Bronchial smooth muscle cell (primary cell): ENCODE measurements around the gene NAGA. TPM values are rescaled to one million over a fixed set of nuclear protein-coding genes. Genes with fewer than 3 reads are reported as not detected.

Experiments used
- total RNA-seq: library from RNA; depleted of rRNA; stranded (reverse); fragments of >200 nt; gene quantifications from 2 replicates; pipeline ENCODE4 v1.2.1, GENCODE V29; 2014

NAGA gene
- total RNA-seq = 30.9 and 43.1 TPM in 2 replicates

GRCh38 chr22:42070517-42071422 lies at the start of gene NAGA:
TSS of gene NAGA (minus strand) at chr22:42070812. CDS start at chr22:42070297, 515 bp downstream.

GRCh38 chr22:42090596-42091454 lies 20.2 kb upstream of the NAGA start, which contains the start of gene NDUFA6:
TSS of gene NDUFA6 (minus strand) at chr22:42090772. CDS start at chr22:42090744, 28 bp downstream.

DNA sequence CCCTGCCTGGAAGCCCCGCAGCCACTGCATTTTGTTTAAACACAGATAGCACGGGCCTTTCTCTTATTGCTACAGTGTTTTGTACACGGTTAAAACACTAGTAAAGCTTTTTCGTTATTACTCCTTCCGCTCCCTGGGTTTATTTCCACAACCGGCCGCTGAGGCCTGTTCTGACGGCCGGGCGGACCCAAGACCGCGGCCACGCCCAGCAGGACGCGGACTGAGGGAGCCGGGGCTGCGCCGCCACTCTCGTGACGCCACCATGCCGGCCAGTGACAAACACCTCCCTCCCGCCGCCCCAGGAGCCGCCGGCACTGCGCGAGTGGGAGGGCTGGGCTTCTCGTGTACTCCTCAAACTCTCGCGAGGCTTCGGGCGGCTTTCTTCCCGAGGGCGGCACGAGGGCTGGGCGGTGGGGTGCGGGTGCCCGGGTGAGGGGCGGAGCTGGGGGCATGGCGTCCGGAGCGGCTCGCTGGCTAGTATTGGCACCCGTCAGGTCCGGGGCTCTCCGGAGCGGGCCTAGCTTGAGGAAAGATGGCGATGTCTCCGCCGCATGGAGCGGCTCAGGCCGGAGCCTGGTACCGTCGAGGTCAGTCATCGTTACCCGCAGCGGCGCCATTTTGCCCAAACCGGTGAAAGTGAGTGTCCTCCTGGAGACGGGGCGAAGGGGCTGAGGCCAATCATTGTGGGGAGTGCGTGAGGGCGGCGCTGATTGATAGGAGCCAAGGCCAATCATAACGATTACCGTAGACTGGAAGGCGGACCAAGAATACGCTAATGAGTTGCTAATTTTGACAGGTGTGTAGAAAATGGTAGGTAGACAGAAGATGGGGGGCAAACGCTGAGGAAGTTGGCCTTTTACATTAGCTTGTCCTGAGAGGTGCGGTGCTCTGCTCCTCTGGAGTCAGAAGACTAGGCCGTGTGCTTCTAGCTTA lies 9.0 kb upstream of the NAGA start, which contains the start of gene SMDT1:
SMDT1 (plus strand) TSS at position 382 of the 933 bp plus-strand sequence; CDS start at position 451, 69 bp downstream.

DNA sequence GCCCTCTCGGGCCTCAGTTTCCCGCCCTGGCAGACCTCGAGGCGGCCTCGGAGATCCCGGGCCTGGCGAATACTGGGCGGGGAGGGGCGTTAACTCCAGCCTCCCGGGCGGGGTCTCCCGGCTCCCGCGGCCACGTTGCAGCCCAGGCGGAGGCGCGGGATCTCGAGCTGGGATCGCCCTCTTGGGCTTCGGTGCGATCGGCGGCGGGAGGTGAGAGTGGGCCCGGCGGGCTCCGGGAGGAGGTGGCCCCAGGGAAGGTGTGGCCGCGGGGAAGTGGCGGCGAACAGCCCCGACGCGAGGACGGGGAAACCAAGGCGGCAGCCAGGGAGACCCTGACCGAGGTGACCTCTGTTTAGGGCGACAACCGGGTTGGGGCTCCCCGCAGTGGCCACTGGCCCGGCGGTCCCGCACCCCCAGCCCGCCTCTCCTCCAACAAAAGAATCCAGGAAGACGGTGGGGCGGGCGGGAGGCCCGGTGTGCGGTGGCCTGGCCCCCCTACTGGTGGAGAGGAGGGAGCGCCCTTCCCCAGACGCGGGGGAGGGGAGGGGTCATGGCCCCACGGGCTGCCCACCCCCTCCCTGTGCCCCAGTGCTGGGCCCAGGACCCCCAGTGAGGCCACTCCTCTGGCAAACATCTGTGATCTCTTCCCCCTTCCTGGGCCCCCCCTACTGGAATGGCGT lies 3.7 kb upstream of the NAGA start, which contains the start of gene PHETA2:
PHETA2 (plus strand) TSS at position 117 of the 680 bp plus-strand sequence. CDS start 3,046 bp downstream, outside the sequence.

Other genes starting within 250 kb of the NAGA start
- gene SREBF2, start 237.7 kb downstream of the NAGA start, total RNA-seq = 39.7 and 53.0 TPM in 2 replicates
- gene SHISA8, start 155.7 kb downstream of the NAGA start, total RNA-seq = not detected in 2 replicates
- gene TNFRSF13C, start 144.0 kb downstream of the NAGA start, total RNA-seq = under 0.01 TPM in 1 of 2 replicates, not detected in the other
- gene CENPM, start 123.7 kb downstream of the NAGA start, total RNA-seq = 1.9 and 3.9 TPM in 2 replicates
- under 0.01 and 0.26 TPM in 2 replicates for gene SEPTIN3, start 101.4 kb downstream of the NAGA start, total RNA-seq
- 0.16 and 0.77 TPM in 2 replicates for gene WBP2NL, start 72.0 kb downstream of the NAGA start, total RNA-seq
- 10.4 and 20.0 TPM in 2 replicates for gene PHETA2, start 3.4 kb upstream of the NAGA start, total RNA-seq
- gene SMDT1, start 8.9 kb upstream of the NAGA start, total RNA-seq = 12.3 and 12.8 TPM in 2 replicates
- gene NDUFA6, start 20.0 kb upstream of the NAGA start, total RNA-seq = 72.2 and 94.8 TPM in 2 replicates
- 0.16 and 0.60 TPM in 2 replicates for gene CYP2D6, start 60.0 kb upstream of the NAGA start, total RNA-seq
- 13.6 and 14.5 TPM in 2 replicates for gene TCF20, start 199.8 kb upstream of the NAGA start, total RNA-seq